T-cell (primary cell): ENCODE data around the gene RPL27A. TPM values are rescaled to one million over a fixed set of nuclear protein-coding genes. Genes with fewer than 3 reads are reported as not detected.
A peak's percentile ranks its signal among the peaks of the same experiment; 100 is the strongest.

Experiments used
- ATAC-seq, 4 experiments: fragments of 200-7000 bp in 3 of 4; fragments of 150-1000 bp in 1 of 4; cut with Tn5 transposase; replicated peaks in 1 of 4; 1 replicate in 3 of 4; 2 replicates in 1 of 4; pipeline ENCODE4 v1.10.0; 2021; ENCODE audit warnings: moderate library complexity in 3 of 4, mild to moderate bottlenecking in 2 of 4, moderate number of reproducible peaks in 1 of 4
- CTCF ChIA-PET, 2 donors: fragments of 300-600 bp; sonication (Branson Sonifier 250); formaldehyde crosslinking; loops; one replicate each; lab custom pipeline; 2022; ENCODE audit warnings: antibody characterized with exemption in 2 of 2; lab: Charles Lee
- POLR2A ChIA-PET, 2 donors: fragments of 300-600 bp; sonication (Branson Sonifier 250); formaldehyde crosslinking; loops; one replicate each; lab custom pipeline; 2022; ENCODE audit warnings: antibody characterized with exemption in 2 of 2; lab: Charles Lee
- DNase-seq, 35 experiments: peaks; one replicate each; pipeline versions ENCODE4 v3.0.0 to v3.0.0-alpha.2; 2013 to 2023
- H3K27ac ChIP-seq: one replicate; pipeline ENCODE4 v1.5.1; 2013; ENCODE audit warnings: low read length
- H3K27me3 ChIP-seq, 2 experiments: replicated peaks in 1 of 2; 1 replicate in 1 of 2; 2 replicates in 1 of 2; pipeline versions ENCODE4 v1.6.1 to v1.7.0; 2013; ENCODE audit warnings: low read length in 1 of 2, mixed read lengths in 1 of 2; ENCODE audit not compliant: control insufficient read depth in 2 of 2, insufficient read depth in 2 of 2; ENCODE audit errors: extremely low read depth in 1 of 2
- H3K36me3 ChIP-seq, 2 donors: 1 replicate in 1 of 2; 2 replicates in 1 of 2; pipeline versions ENCODE4 v1.6.1 to v1.7.0; 2013; ENCODE audit warnings: low read length in 1 of 2; ENCODE audit not compliant: control insufficient read depth in 2 of 2, insufficient read depth in 1 of 2; ENCODE audit errors: extremely low read depth in 1 of 2
- H3K4me1 ChIP-seq, 2 experiments: 1 replicate in 1 of 2; 2 replicates in 1 of 2; pipeline versions ENCODE4 v1.6.1 to v1.7.0; 2013; ENCODE audit warnings: low read length in 2 of 2, mixed read lengths in 1 of 2; ENCODE audit not compliant: insufficient read depth in 2 of 2, control insufficient read depth in 1 of 2; ENCODE audit errors: extremely low read depth in 1 of 2
- H3K4me3 ChIP-seq, 2 donors: 1 replicate in 1 of 2; 2 replicates in 1 of 2; pipeline versions ENCODE4 v1.5.1 to v1.7.0; 2013; ENCODE audit warnings: mild to moderate bottlenecking in 2 of 2, low read length in 1 of 2, moderate library complexity in 1 of 2; ENCODE audit not compliant: control insufficient read depth in 1 of 2; ENCODE audit errors: extremely low read depth in 1 of 2
- H3K9me3 ChIP-seq: 2 replicates; pipeline ENCODE4 v1.7.0; 2013
- H3K27ac Mint-ChIP-seq, 2 donors: one replicate each; pipeline ENCODE4 v1.8.0; 2020 to 2021; ENCODE audit warnings: mild to moderate bottlenecking in 2 of 2, mixed read lengths in 2 of 2
- H3K27me3 Mint-ChIP-seq, 2 donors: one replicate each; pipeline ENCODE4 v1.8.0; 2021 to 2022; ENCODE audit warnings: mixed read lengths in 2 of 2
- H3K36me3 Mint-ChIP-seq: one replicate; pipeline ENCODE4 v1.8.0; 2021; ENCODE audit warnings: mixed read lengths
- H3K4me1 Mint-ChIP-seq, 3 donors: one replicate each; pipeline ENCODE4 v1.8.0; 2020 to 2022; ENCODE audit warnings: mixed read lengths in 3 of 3, mild to moderate bottlenecking in 1 of 3
- H3K4me3 Mint-ChIP-seq, 3 donors: one replicate each; pipeline ENCODE4 v1.8.0; 2020 to 2022; ENCODE audit warnings: mild to moderate bottlenecking in 3 of 3, mixed read lengths in 3 of 3, moderate library complexity in 3 of 3
- H3K9me3 Mint-ChIP-seq, 3 donors: one replicate each; pipeline ENCODE4 v1.8.0; 2020 to 2022; ENCODE audit warnings: mixed read lengths in 3 of 3
- whole genome bisulfite sequencing: methylation state at CpG from one replicate; pipeline ENCODE4 v1.1.5; 2013; ENCODE audit warnings: missing lambda C conversion rate; ENCODE audit not compliant: insufficient coverage; 5-methylcytosine and 5-hydroxymethylcytosine counted together
- total RNA-seq, 35 experiments: library from RNA in 6 of 35; stranded (reverse) in 6 of 35; fragments of 120-200 nt in 1 of 35; gene quantifications; one replicate each; pipeline versions ENCODE4 v1.2.1 to v1.2.4 and lab custom pipeline; 2013 to 2026

The RPL27A gene
- total RNA-seq, 5 donors from 2014 or later (not counting 1 experiment from before 2014, with no cell fraction given), result 1,339 to 2,234 (median 1,487) TPM

DNA sequence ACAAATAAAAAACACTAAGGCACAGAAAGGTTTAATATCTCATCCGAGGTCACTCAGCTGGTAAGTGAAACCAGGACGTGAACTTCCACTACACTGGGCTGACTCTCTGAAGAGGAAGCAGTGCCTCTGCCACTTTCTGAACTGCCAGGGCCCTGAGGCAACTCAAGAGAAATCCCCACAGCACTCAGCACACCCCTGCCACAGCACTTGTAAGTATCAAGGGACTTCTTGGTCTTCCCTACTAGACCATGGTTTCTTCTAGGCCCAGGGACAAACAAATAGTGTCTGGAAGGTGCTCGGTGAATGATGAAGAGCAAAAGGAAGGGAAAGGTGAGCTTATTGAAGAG, 49.7 kb downstream of the RPL27A start:
- Mint-ChIP-seq H3K9me3 (no peaks in the 10 kb centered on the region), H3K4me1 (peaks cover 0 to 6% (median 0%) of the 10 kb centered on the region in 3 donors), H3K27ac (peak overlapping the region in 1 of 2 donors; percentile 44), H3K4me3 (no peak overlapping the region), H3K36me3 (no peaks in the 10 kb centered on the region), H3K27me3 (peaks cover 4 to 5% of the 10 kb centered on the region in 2 donors)
- Histone ChIP-seq H3K4me1 (no peaks in the 10 kb centered on the region), H3K27me3 (peaks cover 0 to 17% of the 10 kb centered on the region in 2 experiments), H3K9me3 (no peaks in the 10 kb centered on the region), H3K36me3 (no peaks in the 10 kb centered on the region), H3K27ac (no peak overlapping the region), H3K4me3 (no peak overlapping the region)
- DNase-seq (no peak), ATAC-seq (no peak)
- ChIA-PET CTCF (no interaction called here), POLR2A (no interaction called here)
- WGBS, result no CpG with 5 or more reads among the region's 3 CpGs

DNA sequence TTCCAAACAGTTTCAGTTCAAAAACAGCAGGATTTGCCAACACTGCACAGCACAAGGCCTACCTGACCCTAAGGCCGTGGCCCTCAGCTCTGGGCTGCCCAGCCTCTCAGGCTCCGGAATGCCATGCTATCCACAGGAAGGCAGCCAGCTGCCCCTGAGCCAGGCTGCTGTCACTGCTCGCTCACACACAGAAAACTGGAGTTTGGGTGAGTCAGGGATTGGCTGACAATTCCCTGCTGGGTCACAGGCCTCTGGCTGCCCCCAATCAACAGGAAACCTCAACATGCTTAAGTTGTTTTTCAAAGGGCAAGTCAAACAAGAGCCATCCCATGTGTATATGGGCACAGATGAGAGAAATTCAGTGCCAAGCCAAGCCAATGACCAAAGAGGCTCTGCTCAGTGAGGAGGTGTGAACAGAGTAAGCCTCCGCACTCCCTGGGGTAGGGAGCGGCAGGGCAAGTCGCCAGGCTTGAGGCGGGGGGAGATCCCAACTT, 50.2 kb downstream of the RPL27A start:
- ATAC-seq (no peak), DNase-seq (no peak)
- Histone ChIP-seq H3K4me1 (no peaks in the 10 kb centered on the region), H3K27ac (no peak overlapping the region), H3K27me3 (peaks cover 0 to 17% of the 10 kb centered on the region in 2 experiments), H3K4me3 (no peak overlapping the region), H3K36me3 (no peaks in the 10 kb centered on the region), H3K9me3 (no peaks in the 10 kb centered on the region)
- 90% methylated on average over 3 of the region's 7 CpGs for WGBS
- Mint-ChIP-seq H3K4me1 (peaks cover 0 to 6% (median 0%) of the 10 kb centered on the region in 3 donors), H3K36me3 (no peaks in the 10 kb centered on the region), H3K27me3 (peaks cover 2 to 4% of the 10 kb centered on the region in 2 donors), H3K27ac (no peak overlapping the region), H3K4me3 (no peak overlapping the region), H3K9me3 (no peaks in the 10 kb centered on the region)
- POLR2A ChIA-PET, result no interaction called here
- CTCF ChIA-PET, result no interaction called here

- Mint-ChIP-seq H3K27me3 (peaks cover under 1 to 2% of the 10 kb centered on the region in 2 donors), H3K36me3 (no peaks in the 10 kb centered on the region), H3K4me1 (peaks cover 0 to 6% (median 0%) of the 10 kb centered on the region in 3 donors), H3K4me3 (no peak overlapping the region), H3K27ac (no peak overlapping the region), H3K9me3 (no peaks in the 10 kb centered on the region)
- ATAC-seq (no peak), DNase-seq (no peak)
- H3K9me3 ChIP-seq, result no peaks in the 10 kb centered on the region
- CTCF ChIA-PET, result no interaction called here
- WGBS, result no CpG with 5 or more reads among the region's 2 CpGs
- no peak overlapping the region for H3K4me3 ChIP-seq
- POLR2A ChIA-PET, result no interaction called here
- no peaks in the 10 kb centered on the region for H3K4me1 ChIP-seq
- no peaks in the 10 kb centered on the region for H3K36me3 ChIP-seq
- peaks cover 0 to 18% of the 10 kb centered on the region in 2 experiments for H3K27me3 ChIP-seq
- H3K27ac ChIP-seq, result no peak overlapping the region
Measured at GRCh38 chr11:8733852-8734251, 51.3 kb downstream of the RPL27A start.

DNA sequence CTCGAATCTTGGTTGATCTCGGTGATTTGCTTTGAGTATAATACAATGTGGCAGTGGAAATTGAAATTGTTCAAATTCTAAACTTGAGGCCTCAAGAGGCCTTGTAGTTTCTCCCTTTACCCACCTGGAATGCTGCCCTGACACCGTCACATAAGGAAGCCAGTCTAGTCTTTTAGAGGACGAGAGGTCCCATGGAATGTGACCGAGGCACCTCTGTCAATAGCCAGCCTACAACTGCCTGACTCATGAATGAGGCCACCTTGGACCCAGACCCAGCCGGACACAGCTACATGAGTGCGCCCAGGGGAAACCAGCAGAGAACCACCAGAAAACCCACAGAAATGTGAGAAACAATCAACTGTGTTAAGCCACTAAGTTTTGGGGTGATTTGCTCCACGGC, 52.5 kb downstream of the RPL27A start:
- no peak overlapping the region for H3K27ac Mint-ChIP-seq
- H3K4me3 Mint-ChIP-seq, result no peak overlapping the region
- ATAC-seq (no peak), DNase-seq (no peak)
- no peaks in the 10 kb centered on the region for H3K9me3 Mint-ChIP-seq
- Histone ChIP-seq H3K36me3 (no peaks in the 10 kb centered on the region), H3K4me1 (no peaks in the 10 kb centered on the region), H3K27ac (no peak overlapping the region), H3K27me3 (peaks cover 0 to 17% of the 10 kb centered on the region in 2 experiments), H3K4me3 (no peak overlapping the region), H3K9me3 (no peaks in the 10 kb centered on the region)
- ChIA-PET CTCF (no interaction called here), POLR2A (no interaction called here)
- H3K36me3 Mint-ChIP-seq, result no peaks in the 10 kb centered on the region
- WGBS, result 90% methylated on average over 2 of the region's 8 CpGs
- peaks cover 0 to 6% (median 0%) of the 10 kb centered on the region in 3 donors for H3K4me1 Mint-ChIP-seq
- H3K27me3 Mint-ChIP-seq, result peaks cover 0 to 2% of the 10 kb centered on the region in 2 donors

- no peak overlapping the region for H3K27ac ChIP-seq
- Mint-ChIP-seq H3K9me3 (no peaks in the 10 kb centered on the region), H3K27me3 (peaks cover 2% of the 10 kb centered on the region in 2 donors), H3K4me3 (no peak overlapping the region), H3K36me3 (no peaks in the 10 kb centered on the region), H3K4me1 (no peaks in the 10 kb centered on the region), H3K27ac (no peak overlapping the region)
- CTCF ChIA-PET, result no interaction called here
- DNase-seq, result no peak
- no peaks in the 10 kb centered on the region for H3K4me1 ChIP-seq
- H3K36me3 ChIP-seq, result no peaks in the 10 kb centered on the region
- POLR2A ChIA-PET, result no interaction called here
- peaks cover 0 to 23% of the 10 kb centered on the region in 2 experiments for H3K27me3 ChIP-seq
- H3K4me3 ChIP-seq, result no peak overlapping the region
- no peak for ATAC-seq
- H3K9me3 ChIP-seq, result no peaks in the 10 kb centered on the region
- no CpG with 5 or more reads among the region's 2 CpGs for WGBS
Measured at GRCh38 chr11:8739309-8739793, 56.8 kb downstream of the RPL27A start.

Other genes with a start within 250 kb of the RPL27A start
- 1 to 10 TPM in 3 of 5 donors, under 1 TPM in 2; 0.30 to 1.5 (median 1.3) TPM for gene STK33, start 88.6 kb upstream of the RPL27A start, total RNA-seq
- gene TRIM66, start 127 bp upstream of the RPL27A start, total RNA-seq, result 10 to 100 TPM; 17.9 to 23.5 (median 23.4) TPM
- 10 to 100 TPM in 3 of 5 donors, 1 to 10 TPM in 2; 5.8 to 17.9 (median 11.1) TPM for gene AKIP1, start 228.4 kb downstream of the RPL27A start, total RNA-seq